ENCODE data around the gene BTBD16. TPM values are rescaled to one million over a fixed set of nuclear protein-coding genes. Genes with fewer than 3 reads are reported as not detected.

BTBD16 gene
- total and polyA plus RNA-seq, 2 of the 4 experiments (the other 2 are of a cell fraction): not detected

DNA sequence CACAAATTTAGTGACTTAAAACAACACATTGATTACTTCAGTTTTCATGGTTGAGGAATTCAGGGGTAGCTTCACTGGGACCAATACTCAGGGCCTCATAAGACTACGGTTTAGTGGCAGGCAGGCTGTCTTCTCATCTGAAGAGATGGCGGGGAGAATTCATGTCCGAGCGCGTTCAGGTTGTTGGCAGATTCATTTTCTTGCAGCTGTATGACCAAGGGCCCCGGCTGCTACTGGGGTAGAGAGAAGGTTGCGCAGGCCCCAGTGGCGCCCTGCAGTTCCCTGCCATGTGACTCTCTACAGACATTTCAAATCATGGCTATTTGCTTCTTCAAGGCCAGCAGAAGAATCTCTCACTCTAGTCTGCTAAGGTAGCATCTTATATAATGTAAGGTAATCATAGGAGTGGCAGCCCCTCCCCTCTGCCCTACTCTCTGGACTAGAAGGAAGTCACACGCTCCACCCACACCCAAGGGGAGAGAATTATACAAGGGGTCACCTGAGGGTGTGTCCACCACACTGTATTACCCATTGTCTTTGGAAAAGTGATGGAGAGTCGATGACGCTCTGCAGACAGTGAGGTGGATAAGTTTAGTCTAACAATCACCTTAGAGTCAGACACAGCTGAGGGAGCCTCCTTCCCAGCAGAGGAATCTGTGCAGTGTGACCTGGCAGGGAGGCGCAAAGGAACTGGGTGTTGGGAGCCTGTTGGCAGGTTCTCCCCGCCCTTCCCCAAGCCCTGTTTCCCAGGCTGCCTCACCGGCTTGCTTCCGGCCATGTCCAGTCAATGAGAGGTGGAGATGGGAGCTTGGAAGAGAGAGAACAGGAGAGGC, 67.7 kb downstream of the BTBD16 start:
- H3K56ac ChIP-seq (ENCODE audit: extremely low read depth, insufficient read depth, low read length): no peak overlapping the region
- H2AK5ac ChIP-seq (ENCODE audit: low read depth, low read length): no peak overlapping the region
- no peaks in the 10 kb centered on the region for H4K20me1 ChIP-seq (ENCODE audit: insufficient read depth, low read length)
- H3K4me1 ChIP-seq (ENCODE audit: control insufficient read depth, insufficient read depth, low read length): no peaks in the 10 kb centered on the region
- no peak overlapping the region for H3K4ac ChIP-seq (ENCODE audit: low read depth, low read length)
- H3K79me1 ChIP-seq (ENCODE audit: low read depth in 1 of 2, low read length in 2 of 2): no peaks in the 10 kb centered on the region
- TF ChIP-seq MAZ (IDR thresholded peaks at IDR 0.05; ENCODE audit: borderline replicate concordance, low read depth, low read length): no peak
- TF ChIP-seq SMC3 (IDR thresholded peaks at IDR 0.05; ENCODE audit: low read depth, low read length): no peak
- no peak for TF ChIP-seq RCOR1 (IDR thresholded peaks at IDR 0.05; ENCODE audit: insufficient replicate concordance, low read length)
- TF ChIP-seq MXI1 (IDR thresholded peaks at IDR 0.05; ENCODE audit: borderline replicate concordance, low read depth, low read length): no peak
- no peak for TF ChIP-seq ELK1 (IDR thresholded peaks at IDR 0.05; ENCODE audit: borderline replicate concordance, low read depth, low read length)
- no peak for TF ChIP-seq POLR2A (IDR thresholded peaks at IDR 0.05; ENCODE audit: low read depth, low read length)
- TF ChIP-seq RFX5 (IDR thresholded peaks at IDR 0.05; ENCODE audit: low read depth, low read length): no peak
- TF ChIP-seq MAFK (IDR thresholded peaks at IDR 0.05; ENCODE audit: low read depth, low read length): no peak
- H3K4me3 ChIP-seq (ENCODE audit: insufficient read depth, low read depth, low read length): no peak overlapping the region
- no peak overlapping the region for H3K4me2 ChIP-seq (ENCODE audit: low read depth, low read length)
- intact Hi-C loops (cut with micrococcal nuclease): no loop called here
- H3K27me3 ChIP-seq (ENCODE audit: control insufficient read depth, insufficient read depth, low read length): peaks cover 10% of the 10 kb centered on the region; the same call in 1 of the 2 replicates
- H3K9ac ChIP-seq (ENCODE audit: low read depth, low read length): no peak overlapping the region
- no peak overlapping the region for H2AK9ac ChIP-seq (replicated peaks; ENCODE audit: low read depth, low read length, poor library complexity)
- H2BK5ac ChIP-seq (ENCODE audit: low read depth, low read length, poor library complexity, severe bottlenecking): no peak overlapping the region
- H2BK120ac ChIP-seq (ENCODE audit: low read depth, low read length): no peak overlapping the region
- BruUV-seq (replicated peaks): no TSS peak
- H3K27ac ChIP-seq (ENCODE audit: insufficient read depth, low read length): no peak overlapping the region
- no peak for ATAC-seq (ENCODE audit: low read depth)
- H2AFZ ChIP-seq (replicated peaks; ENCODE audit: low read length, poor library complexity): no peak overlapping the region
- H4K91ac ChIP-seq (ENCODE audit: insufficient read depth, low read depth, low read length): no peak overlapping the region
- CTCF ChIA-PET: interaction anchor here (1.6 kb wide), 1 partner anchor 226 kb away, joined by 6 read pairs; no protein-coding TSS in a partner anchor
- H3K36me3 ChIP-seq (ENCODE audit: control insufficient read depth, insufficient read depth, low read length): no peaks in the 10 kb centered on the region
- POLR2A ChIA-PET (ENCODE audit: unreplicated experiment): no interaction called here
- no peak overlapping the region for H3K14ac ChIP-seq (replicated peaks; ENCODE audit: low read depth, low read length)
- DNase-seq: no peak
- WGBS, 2 experiments (ENCODE audit: extremely low coverage in 2 of 2, insufficient read length in 1 of 2): no CpG with 5 or more reads among the region's 15 CpGs
- no peak overlapping the region for H3K18ac ChIP-seq (ENCODE audit: low read depth, low read length)
- no peak overlapping the region for H2BK15ac ChIP-seq (ENCODE audit: low read depth, low read length)
- H4K8ac ChIP-seq (ENCODE audit: low read depth in 2 of 2, low read length in 2 of 2): no peak overlapping the region
- in situ Hi-C loops (cut with MboI; ENCODE audit: low sequenced_read_pairs): no loop called here
- H2BK20ac ChIP-seq (ENCODE audit: low read depth, low read length): no peak overlapping the region
- H4K5ac ChIP-seq (ENCODE audit: low read depth, low read length): no peak overlapping the region
- H3K9me1 ChIP-seq (ENCODE audit: insufficient read depth, low read length): no peaks in the 10 kb centered on the region
- H3K23ac ChIP-seq (ENCODE audit: low read depth, low read length): no peak overlapping the region
- no peaks in the 10 kb centered on the region for H3K9me3 ChIP-seq (ENCODE audit: control insufficient read depth, insufficient read depth, low read length)
- dilution Hi-C loops (cut with HindIII; ENCODE audit: low sequenced_read_pairs, unreplicated experiment): no loop called here

Measured in IMR-90 (cell line).